Esophagus mucosa (tissue), 1 donor: Measurements from ENCODE around the gene ETS1. TPM values are rescaled to one million over a fixed set of nuclear protein-coding genes. Genes with fewer than 3 reads are reported as not detected.

Experiments
- ATAC-seq: fragments of 200-7000 bp; cut with Tn5 transposase; one replicate; pipeline ENCODE4 v1.9.1; 2020
- total RNA-seq: library from RNA; stranded (reverse); gene quantifications from one replicate; pipeline ENCODE4 v1.2.4, GENCODE V29; 2023
- donor health status: DM: yes; HTN: yes; CAD: no.

ETS1 gene
- total RNA-seq, 1 donor from 2014 or later = 7.8 TPM

DNA sequence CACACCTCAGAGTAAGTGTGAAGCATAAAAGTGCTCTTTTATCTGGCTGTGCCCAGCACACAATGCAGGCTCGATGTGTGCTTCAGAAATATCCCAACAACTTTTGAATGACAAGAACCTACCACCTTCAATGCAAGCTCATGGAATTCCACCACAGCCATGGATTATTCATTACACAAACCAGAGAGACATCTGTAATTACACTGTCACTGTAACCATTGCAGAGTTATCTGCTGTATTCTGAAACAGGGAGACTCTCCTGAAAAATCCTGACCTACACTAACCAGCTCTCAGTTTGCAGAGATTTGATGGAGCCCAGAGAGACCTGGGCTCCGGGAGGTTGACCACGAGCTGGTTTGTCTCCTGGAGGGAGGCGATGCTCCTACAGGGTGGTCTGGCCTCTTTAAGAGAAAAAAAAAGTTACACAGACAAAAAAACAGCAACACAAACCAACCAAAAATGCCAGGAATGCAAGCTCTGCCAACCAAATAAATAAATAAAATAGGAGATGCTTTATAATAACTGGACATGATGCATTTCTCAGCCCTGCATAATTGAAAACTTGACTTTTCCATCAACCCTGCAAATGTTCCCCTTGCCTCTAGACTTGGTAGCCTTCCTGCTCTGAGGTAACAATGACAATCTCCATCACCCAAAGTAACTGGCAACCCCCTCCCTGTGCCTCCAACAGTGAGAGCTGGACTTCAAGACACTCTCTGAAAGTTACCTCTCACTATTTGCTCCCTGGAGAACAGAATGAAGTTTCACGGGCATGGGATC is 69.7 kb downstream of the ETS1 start:
- ATAC-seq = no peak

DNA sequence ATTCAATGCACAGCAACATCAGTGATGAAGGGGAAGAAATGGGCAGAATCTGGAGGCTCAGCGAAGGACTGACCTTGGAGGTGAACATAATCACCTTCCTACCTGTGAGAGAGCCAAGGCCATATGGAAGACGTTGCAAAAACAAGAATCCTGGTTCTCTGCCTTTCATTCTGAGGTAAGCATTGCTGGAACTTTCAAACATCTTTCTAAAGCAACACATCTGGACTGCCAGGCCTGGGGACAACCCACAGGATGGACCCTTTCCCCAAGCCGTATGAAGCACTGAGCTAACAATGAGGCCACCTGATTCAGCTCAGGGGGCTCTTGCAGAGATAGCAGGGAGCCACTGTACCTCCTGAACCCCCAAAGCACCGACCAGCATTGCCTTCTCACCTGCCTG is 70.5 kb downstream of the ETS1 start:
- ATAC-seq = no peak

DNA sequence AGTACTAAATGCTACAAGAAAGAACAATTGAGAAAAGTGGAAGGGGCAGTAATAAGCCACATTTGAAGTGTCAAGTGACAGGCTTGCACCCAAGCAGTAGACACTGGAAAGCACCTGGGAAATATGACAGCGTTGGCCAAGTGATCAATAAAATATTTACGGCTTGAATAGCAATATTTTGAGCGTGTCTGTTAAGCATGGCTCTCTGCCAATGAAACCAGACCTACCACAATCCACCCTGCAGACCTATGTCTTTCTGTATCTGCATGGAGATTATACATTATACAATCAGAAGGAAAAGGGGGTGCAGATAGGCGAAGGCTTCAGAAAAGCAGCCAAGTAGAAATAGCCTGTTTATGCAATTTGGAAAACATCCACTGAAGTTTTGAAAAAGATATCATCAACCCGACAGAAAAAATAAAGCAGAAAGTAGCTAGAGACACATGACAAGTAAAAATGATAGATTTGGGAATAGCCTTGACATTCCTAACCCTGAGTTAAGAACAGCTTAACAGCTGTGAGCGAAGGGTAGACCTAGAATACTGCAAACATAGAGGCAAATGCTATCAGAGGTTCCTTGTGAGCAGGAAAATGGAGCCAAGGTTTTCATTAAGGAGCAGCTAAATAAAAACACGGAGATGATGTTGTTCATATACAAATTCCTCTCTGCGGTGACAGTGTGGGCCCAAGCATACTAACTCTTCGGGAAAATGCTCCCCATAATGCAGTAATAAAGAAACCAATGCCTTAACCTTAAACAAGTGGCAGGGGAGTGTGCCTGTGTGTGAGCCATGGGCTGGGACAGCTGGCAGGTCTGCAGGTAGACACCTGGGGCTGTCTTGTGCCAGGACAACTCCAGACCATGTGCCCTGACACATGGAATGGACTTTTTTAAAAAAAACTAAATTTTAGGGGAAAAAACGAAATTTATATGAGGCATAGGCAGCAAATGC is 71.3 kb downstream of the ETS1 start:
- no peak for ATAC-seq

DNA sequence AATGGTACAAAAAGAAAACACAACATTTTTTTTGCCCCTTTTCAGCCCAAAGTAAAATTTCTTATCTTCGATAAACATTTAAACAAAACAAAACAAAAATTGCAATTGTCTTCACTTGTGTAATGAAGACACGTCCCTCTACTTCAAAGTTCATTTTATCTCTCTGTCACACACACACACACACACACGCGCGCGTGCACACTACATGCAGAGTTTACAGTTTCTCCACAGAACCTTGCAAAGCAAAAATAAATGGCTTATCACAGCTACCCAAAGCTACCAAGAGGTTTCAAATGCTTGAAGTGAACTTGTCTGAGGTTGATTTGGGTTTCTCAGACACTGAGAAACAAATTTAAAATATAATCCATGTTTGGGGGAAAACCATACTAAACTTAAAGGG is 72.3 kb downstream of the ETS1 start:
- no peak for ATAC-seq

DNA sequence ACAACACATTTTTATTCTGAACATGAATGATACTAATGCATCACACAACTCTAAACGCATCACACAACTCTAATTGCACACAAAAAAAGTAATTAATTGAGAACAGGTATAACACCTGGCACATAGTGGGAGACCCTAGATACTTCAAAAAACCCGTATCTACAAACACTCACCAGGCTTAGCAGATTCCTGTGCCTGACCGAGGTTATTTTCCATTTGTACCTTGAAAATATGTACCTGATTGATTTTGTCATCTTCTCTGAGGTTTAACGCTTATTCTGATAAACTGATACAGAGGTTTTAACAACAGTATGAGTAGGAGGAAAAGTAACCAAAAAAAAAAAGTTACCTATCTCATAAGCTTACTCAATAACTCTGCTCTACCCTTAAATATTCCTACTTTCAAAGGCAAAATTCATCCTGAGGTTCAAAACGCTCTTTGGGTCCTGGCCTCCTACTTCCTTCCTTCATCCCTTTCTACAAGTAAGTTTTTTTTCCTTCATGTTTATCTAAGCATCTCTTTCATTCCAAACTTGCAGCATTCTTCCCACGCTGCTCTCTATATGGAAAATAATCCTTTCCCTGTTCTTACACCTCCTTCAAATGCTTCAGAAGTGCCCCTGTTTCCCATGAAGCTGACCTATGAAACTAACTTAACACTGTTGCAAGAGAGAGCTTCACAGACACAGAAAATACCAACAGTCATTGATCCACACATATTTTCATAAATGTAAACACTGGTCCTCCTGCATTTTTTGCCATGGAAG is 73.3 kb downstream of the ETS1 start:
- no peak for ATAC-seq

DNA sequence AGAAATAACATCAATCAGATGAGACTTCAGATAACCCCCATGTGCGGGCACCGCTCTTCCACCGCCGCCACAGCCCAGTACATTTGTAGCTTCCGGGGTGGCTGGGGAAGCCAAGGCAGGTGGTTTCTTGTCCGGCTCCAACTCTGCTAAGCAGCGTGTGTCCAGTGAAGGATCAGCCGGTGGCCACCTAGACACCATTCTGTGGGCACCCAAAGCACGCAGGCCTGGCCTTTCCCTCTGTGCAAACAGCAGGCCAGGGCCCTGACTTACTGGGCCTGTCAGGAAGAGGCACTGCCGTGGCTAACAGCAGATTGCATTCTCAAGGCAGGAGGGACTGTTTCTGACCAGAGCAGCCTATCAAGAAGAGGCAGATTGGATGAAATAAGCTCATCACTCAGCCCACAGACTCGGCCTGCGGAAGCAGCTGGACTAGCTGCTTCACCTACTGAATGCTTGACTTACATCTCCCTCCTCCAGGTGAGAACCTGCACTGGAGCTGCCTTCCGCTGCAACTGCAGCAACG is 74.8 kb downstream of the ETS1 start:
- ATAC-seq = no peak

DNA sequence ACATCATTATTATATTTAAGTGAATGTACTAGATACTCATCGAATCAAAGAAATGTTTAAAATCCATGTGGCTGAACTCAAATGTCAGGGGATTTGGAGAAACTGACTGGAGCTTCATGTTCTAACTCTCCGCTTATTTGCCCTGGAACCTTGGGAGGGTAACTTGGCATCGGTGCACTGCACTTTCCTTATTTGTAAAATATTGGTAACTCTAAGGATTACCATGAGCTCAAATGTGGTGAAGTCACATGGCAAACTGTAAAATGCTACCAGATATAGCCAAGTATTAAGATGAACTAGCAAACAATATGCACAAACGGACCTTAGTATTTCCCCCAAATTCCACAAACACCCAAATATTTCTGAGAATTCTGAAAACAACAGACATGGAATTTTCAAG is 75.6 kb downstream of the ETS1 start:
- no peak for ATAC-seq

DNA sequence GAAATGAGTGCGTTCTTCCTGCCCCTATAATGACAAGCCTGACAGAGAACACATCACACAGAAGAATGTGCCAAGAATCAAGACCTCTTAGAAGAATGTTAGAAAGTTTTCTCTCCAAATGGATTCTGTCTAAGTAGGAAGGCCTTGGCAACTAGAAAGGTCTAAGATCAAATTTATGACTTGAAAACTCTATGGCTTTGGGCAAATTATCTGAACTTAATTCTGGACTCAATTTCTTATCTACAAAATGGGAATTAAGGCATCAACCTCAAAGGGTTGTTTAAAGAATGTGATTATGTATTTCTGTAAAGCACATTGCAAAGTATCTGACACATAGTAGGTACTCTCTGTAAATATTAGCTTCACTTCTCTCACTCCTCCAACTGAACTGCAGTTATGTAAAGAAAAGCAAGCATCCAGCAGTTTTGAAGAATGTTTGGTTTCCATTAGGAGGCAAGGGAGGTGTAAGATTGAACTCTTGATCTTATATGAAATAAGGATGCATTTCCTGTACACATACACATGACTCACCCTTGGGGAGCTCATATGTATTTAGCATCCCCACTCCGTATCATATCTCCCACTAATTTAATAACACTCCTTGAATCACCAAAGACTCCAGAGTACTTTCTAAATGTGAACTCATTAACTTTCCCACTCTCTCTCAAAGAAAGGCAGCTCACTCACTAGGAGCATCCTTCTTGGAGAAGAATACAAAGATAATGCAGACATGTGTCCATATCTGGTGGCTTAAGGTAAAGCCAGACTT is 77.6 kb downstream of the ETS1 start:
- no peak for ATAC-seq

DNA sequence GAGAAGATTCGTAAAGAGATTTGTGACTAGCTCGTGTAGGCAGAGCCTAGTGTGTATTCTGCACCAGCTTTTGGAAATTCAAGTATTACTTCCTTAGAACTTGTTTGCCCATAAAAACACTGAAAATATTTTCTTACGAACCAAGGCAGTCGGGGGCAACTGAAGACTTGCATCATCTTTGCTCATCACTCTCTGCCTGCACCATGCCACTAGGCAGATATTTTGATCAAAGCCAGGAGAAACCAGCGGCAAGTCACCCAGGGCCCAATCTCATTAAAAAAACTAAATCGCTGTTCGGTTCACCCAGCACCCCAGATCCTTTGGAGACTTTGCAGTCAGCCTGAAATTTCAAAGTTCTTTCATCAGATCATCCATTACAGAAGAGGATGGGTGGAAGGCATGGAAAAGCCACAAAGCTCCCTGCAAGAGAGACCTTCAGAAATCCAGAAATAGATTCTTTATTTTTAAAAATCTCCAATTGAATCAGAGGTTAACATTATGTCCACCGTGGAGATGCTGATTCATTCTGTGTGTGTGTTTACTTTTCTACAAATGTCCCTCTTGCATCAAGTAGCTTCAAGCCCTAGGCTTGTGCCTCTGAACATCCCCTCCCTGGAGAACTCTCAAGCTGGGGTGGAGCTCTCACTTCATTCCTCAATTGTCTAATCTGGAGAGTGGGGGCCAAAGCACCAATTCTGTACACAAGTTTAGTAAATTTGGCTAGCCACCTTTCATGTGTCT is 78.4 kb downstream of the ETS1 start:
- no peak for ATAC-seq

DNA sequence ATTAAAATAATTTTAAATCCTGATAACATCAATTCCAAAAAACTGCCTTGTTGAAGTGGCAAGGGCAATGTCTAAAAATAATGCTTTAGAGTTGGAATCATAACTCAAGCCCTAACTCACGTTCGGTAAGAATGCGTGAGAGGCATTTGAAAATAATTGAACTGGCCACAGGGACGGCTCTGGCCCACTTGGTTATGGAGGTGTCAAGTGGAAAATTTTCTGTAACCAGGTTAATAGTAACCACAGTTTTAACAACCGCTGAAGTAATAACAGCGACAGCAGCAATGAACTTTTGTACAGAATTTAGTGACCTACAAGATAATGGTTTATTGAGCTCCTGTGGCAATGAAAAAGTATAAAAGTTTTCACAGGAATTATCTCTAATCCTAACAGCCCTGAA is 79.4 kb downstream of the ETS1 start:
- no peak for ATAC-seq

DNA sequence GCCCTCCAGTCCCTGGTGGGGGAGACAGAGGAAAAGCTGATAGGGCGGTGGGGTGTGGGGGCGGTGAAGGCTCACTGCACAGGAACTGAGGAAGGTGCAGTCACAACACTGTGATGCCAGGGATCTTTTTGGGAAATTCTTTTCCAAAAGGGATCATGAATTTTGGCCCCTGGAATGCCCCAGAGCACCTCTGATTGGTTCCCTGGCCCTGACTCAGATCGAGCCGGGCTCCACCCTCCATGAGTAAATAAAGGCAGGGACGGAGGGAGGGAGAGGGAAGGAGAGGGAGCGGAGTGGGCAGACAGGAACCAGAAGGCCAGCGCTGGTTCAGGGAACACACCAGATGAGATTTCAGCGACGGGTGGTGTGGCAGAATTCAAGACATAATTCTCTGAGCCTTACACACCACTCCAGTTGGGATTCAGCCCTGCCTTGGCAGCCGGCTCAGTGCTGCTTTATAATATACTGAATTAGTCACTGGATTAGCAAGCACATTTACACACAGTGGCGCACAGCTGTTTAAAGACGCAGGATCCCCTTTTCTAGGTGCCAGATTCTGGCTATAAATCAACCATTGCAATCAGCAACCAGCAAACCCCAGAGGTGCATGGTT is 80.3 kb downstream of the ETS1 start:
- ATAC-seq = peak; percentile 97

DNA sequence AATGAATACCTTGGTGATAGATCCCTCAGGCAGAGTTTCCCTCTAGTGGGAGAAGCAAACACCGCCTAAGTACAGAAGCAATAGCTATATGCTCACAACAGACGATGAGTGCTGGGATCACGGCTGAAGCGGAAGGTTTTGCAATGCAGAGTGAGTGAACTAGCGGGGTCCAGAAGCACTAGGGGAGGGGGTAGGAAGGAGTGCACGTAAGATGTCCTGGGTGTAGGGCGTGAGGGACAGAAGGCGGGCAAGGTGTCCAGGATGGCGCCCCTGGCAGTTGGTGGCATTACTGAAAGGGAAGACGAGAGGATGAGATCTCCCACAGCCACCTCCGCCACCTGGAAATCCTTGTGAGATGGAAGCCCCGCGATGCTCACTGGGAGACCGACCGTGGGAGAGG is 81.0 kb downstream of the ETS1 start:
- ATAC-seq = no peak

DNA sequence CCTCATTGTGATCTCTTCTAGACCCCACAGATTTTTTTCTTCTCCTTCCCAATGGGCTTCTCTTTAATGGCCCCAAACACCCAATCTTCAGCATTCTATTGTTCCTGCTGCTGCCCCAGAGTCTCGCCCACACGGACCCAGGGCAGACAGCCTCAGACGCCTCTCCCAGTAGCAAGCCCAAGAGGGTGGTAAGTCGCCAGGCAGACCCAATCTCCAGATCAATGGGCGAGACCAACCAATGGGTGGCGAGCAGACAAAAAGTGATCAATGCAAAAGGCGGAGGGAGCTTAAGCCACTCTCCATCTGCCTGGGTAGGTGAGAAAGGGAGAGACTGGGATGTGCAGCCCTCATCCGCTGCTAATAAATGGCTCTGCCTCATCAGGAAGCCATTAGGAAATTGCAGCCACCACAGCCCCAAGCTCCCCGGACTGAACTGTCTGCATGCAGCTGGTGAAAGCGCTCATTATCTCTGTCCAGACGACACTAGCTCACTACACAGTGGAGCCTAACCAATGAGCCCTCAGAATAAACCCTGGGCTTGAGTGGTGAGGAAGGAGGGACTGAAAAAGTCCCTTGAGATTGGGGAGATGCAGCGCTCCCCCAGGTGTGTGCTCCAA is 81.8 kb downstream of the ETS1 start:
- ATAC-seq = no peak

DNA sequence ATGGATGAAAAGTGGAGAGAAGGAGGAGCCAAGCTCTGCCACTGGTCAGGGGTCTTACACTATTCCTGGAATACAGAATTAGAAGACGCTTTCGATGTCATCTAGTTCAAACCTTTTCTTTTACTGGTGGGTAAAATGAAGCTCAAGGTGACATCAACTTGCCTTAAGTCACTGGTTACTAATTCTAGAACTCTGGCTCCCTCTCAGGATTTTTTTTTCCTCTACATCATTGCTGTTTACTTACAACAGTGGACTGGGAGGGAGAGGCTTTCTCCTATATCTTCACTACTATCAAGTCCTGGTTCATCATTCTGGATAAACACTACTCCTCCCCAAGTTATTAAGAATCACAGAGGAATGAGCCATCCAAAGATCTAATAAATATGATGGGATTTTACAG is 82.9 kb downstream of the ETS1 start:
- no peak for ATAC-seq

DNA sequence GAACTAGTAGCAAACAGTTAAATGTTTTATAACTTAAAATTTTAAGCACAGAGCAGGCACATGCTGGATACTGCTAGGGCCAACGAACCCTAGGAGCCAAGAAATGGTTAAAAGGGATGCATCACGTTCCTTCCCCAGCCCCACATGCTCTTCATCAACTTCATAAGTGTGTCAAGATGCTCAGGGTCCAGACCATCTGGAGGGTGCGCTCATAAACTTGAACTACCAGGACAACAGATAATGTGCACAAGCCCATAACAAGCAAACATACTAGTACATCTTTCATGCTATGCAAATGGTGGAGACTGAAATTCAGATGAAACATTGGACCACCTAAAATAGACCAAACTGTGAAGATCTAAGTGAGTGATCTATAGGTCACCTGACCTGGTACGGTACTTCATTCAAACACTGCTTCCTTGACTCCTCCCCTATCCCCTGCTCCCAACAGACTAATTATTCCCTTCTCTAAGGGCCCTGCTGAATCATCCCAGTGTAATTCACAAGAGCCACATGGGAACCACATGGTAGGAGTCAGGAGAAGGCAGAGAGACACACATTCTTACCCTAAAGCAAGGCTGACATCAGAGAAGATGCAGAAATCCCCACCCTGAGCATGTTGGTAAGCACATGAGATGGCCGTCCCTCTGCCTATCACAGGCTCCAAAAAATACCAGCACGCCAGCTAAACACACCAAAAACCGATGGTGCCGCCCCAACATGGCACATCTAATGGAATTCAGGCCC is 83.9 kb downstream of the ETS1 start:
- no peak for ATAC-seq

DNA sequence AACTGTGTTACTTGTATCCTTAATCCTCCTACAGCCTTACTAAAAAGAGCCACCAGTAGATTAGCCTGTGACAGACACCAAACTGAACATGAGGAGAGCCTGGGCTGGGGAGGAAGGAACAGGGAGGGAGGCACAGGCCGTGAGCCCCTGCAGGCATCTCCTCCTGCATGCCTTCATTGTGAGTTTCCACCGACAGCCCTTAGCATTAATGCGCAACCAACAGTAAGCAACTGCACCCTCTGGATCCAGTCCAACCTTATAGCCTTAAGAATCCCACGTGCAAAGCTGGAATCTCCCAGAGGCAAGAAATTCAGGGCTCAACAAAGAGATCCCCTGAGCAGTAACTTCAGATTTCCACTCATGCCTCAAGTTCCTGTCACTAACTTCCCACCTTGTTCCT is 84.6 kb downstream of the ETS1 start:
- ATAC-seq = no peak

DNA sequence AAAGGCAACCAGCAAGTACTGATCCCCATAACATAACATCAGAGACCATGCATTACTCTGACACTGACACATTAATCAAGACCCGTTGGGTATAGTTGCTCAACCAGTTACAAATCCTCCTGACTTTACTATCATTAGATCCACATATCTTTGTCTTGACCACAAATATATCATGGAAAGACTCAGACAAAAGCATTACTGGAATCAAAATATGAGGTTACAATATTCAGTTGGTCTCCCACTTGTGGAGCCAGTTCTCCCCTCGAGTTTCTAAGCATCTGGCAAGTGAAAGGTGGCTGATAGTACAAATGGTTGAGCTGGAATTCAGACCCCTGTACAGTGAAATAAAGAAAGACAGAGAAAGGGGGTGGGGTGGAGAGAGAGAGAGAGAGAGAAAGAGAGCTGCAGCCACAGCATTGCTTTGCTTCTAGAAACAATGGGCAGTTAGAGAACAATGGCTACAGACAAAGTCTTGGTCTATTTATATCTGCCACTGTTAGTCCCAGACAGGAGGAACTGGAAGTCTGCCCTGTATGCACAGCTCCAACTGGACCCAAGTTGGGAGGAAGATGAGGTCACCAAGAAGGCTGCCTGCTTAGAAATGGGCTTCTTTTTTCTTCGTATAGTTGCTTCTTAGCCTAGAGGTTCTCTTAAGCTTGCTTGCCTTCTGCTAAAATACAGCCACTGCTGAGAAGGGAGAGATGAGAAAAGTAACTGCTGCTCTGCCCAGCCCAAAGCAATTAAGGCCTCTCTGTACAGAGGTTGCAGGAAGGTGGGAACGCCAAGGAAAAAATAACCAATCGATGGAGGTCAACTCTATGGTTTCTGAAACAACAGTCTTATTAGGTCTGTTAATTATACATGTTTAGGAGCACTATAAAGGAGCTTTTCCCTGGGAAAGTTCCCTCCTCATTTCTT is 85.5 kb downstream of the ETS1 start:
- ATAC-seq = peak; percentile 22

DNA sequence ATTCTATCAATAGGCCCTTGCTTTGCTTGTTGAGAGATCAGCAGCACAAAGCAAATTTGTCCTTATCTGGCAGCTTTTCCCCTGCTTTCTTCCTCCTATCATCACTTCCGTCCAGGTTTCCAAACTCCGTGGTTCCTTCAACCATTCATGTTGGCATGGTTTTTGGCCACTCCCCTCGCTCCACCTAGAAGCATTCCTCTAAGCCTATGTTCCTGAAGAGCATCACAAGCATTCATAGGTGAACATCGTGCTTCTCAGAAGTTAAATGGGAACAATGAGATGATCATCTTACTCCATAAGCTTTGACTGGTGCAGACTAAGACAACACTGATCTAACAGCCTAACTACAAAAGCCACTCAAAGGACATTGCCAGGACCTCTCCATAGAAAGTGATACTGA is 86.3 kb downstream of the ETS1 start:
- ATAC-seq = no peak
